Left cardiac atrium (tissue), 4 donors: Measurements from ENCODE around the gene STAG3. TPM values are rescaled to one million over a fixed set of nuclear protein-coding genes. Genes with fewer than 3 reads are reported as not detected.
"Not testable (repeated sequence)": the region's sequence is repeated elsewhere in the genome, so short reads cannot be mapped to it uniquely, and the experiment has no call there.

Experiments
- ATAC-seq, 2 donors: fragments of 200-7000 bp; cut with Tn5 transposase; one replicate each; pipeline ENCODE4 v1.9.1; 2020; ENCODE audit warnings: mild to moderate bottlenecking in 2 of 2, moderate library complexity in 2 of 2
- DNase-seq: peaks from one replicate; pipeline ENCODE4 v3.0.0-alpha.2; 2020
- intact Hi-C, 2 donors: fragments of 100-400 bp; cut with DNase I; formaldehyde crosslinking; loops; one replicate each; pipeline versions ENCODE4 v1.14.1 to v1.15.1; 2022 to 2023
- microRNA-seq, 2 donors: library from miRNA; unstranded; fragments of <30 nt; microRNA quantifications; one replicate each; pipeline ENCODE4 v1.2.0, GENCODE V29; 2020
- total RNA-seq, 2 donors: library from RNA; stranded (reverse); fragmentation: NEBNext Ultra II Directional; extraction: Animal tissue kit (Norgen Biotek cat#: 25700); gene quantifications; one replicate each; pipeline ENCODE4 v1.2.1, GENCODE V29; 2021
- donor health status: DM: no; HTN: yes; CAD: no.
- donor health status: DM: no; HTN: yes; CAD: no; lungs with severe emphysema.
- donor health status: DM: yes; HTN: yes; CAD: no.
- donor health status: Dilated cardiomyopathy.

The STAG3 gene
- total RNA-seq, 2 donors from 2014 or later, result 0.68 TPM; not detected in 1

DNA sequence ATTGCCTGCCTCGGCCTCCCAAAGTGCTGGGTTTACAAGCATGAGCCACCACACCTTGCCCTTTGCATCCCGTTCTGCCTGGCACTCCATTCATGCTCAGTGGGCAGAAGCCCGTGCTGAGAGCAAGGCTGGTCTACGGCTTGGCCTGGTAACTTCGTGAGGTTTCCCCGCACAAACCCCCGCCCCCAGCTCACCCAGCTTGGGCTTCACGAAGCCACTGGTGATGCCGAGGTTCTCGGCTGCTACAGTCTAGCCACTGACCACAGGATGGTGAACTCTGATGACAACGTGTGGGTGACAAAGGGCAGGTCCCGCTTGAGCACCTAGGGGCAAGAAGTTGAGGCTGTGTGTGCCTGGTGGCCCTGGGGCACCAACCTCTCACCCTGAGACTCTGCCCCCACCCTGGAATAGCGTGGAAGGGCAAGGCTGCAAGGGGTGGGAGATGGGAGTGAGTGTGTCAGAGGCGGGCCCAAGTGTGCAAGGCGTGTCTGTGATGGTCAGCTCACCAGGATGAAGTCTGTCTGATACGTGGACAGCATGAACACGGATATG is 45.7 kb downstream of the STAG3 start:
- DNase-seq, intact Hi-C loops, ATAC-seq: not testable (repeated sequence)

DNA sequence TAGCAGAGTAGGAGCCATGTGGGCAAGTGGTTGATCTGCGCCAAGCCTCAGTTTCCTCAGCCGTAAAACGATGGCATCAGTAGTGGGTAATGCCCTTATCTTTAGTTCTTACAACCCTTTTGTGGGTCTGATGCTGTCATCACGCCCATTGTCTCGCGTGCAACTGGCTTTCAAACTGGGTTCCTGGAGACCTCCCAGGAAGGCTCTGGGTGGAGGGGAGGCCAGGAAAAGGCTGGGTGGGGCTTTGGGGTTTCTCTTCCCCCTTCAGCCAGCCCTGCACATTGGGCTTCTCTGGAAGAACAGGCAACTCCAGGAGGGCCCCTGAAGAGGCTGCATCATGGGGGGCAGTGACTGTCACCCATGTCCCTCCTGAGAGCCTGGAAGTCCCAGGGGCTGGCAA is 47.2 kb downstream of the STAG3 start:
- DNase-seq, intact Hi-C loops, ATAC-seq: not testable (repeated sequence)

DNA sequence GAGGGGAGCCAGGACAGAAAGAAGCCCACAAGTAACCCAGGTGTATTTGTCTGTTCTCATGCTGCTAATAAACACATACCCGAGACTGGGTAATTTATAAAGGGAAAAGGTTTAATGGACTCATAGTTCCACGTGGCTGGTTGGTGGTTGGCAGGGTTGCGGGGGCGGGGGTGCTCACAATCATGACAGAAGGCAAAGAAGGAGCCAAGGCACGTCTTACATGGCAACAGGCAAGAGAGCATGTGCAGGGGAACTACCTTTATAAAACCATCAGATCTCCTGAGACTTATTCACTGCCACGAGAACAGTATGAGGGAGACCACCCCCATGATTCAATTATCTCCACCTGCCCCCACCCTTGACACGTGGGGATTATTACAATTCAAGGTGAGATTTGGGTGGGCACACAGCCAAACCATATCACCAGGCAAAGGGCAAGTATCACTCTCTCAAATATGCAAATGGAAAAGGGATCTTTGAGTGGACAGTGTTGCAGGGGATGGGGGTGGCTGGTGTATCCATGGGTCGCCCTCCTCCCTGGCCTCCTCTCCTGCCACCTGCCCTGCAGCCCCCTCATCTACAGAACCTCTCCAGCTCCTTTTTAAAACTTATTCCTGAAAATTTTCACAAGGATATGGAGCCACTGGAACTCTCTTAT is 57.1 kb downstream of the STAG3 start:
- intact Hi-C loops, result not testable (repeated sequence)

DNA sequence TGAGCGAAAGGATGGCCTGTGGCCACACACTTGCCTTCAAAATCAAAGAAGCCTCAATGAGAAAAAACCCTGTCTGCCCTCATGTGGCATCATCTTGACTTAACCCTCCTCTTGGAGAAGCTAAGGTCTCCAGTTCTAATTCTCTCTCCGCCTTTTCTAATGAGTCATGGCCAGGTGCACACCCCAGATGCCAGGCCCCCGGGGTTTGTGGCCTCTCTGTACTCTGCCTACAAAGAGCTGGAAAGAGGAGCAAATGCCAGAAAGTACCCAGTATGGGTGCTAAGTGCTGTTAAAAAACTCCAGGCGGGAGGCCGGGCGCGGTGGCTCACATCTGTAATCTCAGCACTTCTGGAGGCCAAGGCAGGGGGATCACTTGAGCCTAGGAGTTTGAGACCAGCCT is 62.3 kb downstream of the STAG3 start:
- DNase-seq, ATAC-seq, intact Hi-C loops: not testable (repeated sequence)

More for the DNA sequence above, 57.1 kb downstream of the STAG3 start:
- DNase-seq, ATAC-seq: not testable (repeated sequence)

DNA sequence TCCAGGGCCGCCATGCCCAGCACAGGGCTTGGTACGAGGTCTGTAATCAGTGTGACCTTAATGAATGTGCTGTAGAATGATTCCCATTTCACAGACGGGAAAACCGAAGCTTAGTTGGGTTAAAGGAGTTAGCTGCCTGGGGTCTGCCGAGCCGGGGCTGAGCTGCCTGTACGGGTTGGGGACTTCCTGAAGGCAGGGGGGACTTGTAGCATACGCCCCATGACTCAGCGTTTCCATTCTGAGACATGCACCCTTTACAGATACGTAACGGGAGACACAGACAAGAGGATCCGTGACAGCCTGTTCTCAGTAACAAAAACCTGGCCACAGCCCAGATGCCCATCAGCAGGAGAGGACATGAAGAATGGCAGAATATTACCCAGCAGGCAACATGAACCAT is 65.7 kb downstream of the STAG3 start:
- DNase-seq, intact Hi-C loops: not testable (repeated sequence)
- peak in 1 of 2 donors; percentile 54 for ATAC-seq

DNA sequence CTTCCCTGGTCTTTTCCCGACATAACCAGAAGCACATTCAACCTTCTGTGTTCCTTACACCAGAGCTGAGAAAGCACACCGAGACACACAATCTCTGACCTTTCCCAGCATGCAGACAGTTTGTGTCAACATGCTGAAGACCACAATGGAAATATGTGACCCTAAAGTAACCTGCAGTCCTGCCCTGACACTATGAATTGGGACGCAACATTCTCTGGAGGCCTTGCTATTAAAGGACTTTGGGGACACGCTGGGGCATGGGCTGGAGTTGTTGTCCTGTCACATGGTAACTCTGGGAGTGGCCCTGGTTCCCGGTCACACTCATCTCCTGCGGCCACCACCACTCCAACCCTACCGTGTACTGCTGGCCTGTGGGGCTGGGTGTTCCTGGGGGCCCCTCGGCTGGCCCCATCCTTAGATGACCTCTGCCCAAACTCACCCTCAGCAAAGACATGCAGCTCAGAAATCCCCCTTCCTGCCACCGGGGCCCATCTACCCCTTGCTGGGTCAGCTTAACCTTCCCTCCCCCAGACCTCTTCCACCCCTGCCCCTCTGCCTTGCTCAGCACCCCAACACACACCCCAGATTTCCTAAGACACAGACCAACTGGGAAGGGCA is 67.4 kb downstream of the STAG3 start:
- DNase-seq, intact Hi-C loops: not testable (repeated sequence)
- peak in 1 of 2 donors; percentile 22 for ATAC-seq

DNA sequence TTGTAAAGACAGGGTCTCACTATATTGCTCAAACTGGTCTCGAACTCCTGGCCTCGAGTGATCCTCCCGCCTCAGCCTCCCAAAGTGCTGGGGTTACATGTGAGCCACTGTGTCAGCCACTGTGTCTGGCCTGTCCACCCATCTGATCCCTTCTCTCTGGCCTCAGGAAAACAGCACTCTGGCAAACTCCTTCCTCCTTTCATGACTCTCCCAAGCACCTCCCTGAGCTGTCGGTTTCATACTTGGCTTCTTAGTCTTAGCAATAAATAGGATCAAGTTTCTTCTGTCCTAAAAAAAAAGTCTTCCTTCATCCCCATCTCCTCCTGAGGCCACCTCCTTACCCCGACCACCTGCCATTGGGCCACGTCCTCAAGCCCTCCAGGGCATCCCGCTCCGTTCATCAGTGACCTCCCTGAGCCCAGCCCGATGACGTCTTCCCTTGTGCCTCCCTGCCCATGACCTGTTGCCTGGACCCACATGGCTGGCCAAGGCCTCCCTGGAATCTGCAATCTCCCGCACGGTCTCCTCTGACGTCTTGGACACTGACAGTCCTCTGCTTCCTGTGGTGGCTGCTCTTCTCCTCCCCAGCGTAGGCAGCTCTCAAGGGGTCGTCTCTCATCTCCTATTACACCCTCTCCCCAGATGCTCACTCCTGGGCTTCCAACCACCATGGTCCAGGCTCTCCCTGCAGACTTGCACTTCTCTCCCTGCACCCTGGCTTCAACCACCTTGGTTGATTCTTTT is 68.6 kb downstream of the STAG3 start:
- DNase-seq, intact Hi-C loops: not testable (repeated sequence)
- ATAC-seq, result peak in 1 of 2 donors; percentile 21

DNA sequence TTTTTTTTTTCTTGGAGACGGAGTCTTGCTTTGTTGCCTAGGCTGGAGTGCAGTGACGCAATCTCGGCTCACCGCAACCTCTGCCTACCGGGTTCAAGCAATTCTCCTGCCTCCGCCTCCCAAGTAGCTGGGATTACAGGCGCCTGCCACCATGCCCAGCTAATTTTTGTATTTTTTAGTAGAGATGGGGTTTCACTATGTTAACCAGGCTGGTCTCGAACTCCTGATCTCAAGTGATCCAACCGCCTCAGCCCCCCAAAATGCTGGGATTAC is 69.1 kb downstream of the STAG3 start:
- intact Hi-C loops, ATAC-seq, DNase-seq: not testable (repeated sequence)

DNA sequence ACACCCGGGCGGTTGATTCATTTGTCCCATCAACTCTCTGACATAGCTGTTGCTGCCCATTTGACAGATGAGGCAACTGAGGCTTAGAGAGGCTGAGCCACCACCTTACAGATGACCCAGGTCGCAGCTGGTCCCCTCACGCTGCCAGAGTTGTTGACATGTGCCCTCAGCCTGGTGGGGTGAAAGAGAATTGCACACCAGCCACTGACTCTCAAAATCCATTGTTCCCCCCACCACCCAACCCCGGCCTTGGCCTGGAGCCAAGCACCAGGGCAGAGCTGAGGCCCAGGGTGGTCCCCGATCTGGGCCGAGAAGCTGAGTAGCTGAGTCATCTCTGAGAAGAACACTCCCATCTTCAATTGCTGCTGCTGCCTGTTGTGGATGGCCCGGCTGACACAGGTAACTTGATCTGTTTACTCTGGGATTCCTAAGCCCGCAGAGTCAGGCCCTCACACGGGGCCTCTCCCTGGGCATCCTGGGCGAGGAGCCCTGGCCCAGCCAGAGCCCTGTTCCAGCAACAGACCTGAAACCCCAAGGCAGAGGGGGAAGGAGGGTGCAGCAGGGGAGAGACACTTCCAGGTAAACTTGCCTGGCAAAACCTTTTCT is 69.5 kb downstream of the STAG3 start:
- ATAC-seq, result no peak
- intact Hi-C loops, result no loop called here
- no peak for DNase-seq

DNA sequence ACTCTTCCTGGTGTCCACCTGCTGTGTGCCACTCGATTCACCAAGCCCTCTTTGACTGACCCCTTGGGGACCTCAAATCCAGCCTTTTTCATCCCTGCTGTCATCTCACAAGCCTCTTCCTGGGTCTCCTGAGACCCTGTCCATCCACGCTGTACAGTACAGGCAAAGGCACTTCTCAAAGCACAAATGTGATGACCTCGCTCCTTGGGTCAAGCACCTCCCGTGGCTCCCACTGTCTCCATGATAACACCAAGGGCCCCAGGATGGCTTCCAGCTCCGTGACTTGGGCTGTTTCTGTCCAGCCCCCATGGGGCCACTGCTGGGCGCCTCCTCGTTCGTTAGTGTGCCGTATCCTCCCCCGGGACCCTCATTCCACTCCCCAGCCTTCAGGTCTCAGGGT is 70.8 kb downstream of the STAG3 start:
- DNase-seq (no peak), ATAC-seq (no peak)
- intact Hi-C loops, result no loop called here

DNA sequence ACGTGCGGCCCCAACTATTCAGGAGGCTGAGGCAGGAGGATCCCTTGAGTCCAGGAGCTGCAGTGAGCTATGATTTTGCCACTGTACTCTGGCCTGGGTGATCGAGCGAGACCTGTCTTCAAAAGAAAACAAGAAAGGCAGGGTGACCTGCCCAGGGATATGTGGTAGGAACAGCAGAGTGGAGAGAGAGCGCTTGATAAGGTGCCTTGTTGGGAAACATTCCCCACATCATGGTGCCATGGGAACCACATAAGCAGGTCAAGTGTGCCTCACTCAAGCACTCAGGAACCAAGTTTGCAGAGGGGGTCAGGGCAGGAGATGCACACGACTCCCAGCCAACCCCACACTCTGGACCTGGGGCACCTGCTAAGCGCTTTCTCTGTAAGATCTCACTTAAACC is 79.3 kb downstream of the STAG3 start:
- intact Hi-C loops, result no loop called here
- ATAC-seq (no peak), DNase-seq (no peak)

DNA sequence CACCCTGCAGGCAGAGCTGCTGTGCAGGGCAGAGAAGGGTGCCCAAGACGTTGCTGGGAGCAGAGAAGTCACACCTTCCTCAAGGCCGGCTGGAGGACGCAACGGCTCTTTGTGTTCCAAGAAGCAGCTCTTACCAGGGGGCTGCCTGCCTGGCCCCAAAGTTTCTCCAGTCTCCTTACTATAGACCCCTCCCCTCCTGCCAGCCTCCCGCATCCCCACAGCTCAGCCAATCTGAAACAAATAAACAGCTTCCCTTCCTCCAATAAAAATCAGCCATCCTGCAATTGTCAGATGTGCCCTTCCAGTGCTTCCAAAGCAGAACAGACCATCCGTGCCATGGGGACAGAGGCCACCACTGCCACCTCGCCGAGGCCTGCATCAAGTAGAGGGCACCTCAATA is 82.3 kb downstream of the STAG3 start:
- DNase-seq, intact Hi-C loops, ATAC-seq: not testable (repeated sequence)

DNA sequence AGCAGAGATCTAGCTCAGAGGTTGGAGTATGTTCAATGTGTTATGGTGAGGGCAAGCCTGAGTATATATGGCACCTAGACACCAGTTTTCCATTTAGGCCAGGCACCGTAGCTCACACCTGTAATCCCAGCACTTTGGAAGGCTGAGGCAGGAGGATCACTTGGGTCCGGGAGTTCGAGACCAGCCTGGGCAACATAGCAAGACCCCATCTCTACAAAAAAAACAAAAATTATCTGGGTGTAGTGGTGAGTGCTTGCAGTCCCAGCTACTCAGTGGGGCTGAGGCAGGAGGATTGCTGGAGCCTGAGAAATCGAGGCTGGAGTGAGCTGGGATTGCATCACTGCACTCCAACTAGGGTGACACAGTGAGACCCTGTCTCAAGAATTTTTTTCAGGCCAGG is 85.2 kb downstream of the STAG3 start:
- DNase-seq, intact Hi-C loops, ATAC-seq: not testable (repeated sequence)

Small RNA genes within 50 kb of the gene (microRNA-seq; reads per million reads assigned to microRNA genes)
- gene MIR4658, result 0 reads per million in 2 donors

Other genes starting within 250 kb of the STAG3 start
- gene GJC3, start 248.3 kb upstream of the STAG3 start, total RNA-seq, result under 1 TPM; 0.37 to 0.59 TPM
- 10 to 100 TPM; 36.2 to 91.1 TPM for gene AZGP1, start 201.9 kb upstream of the STAG3 start, total RNA-seq
- 10 to 100 TPM; 36.7 to 47.0 TPM for gene ZKSCAN1, start 162.3 kb upstream of the STAG3 start, total RNA-seq
- 1 to 10 TPM; 8.4 to 9.1 TPM for gene ZSCAN21, start 128.1 kb upstream of the STAG3 start, total RNA-seq
- 10 to 100 TPM; 14.6 to 17.3 TPM for gene ZNF3, start 96.2 kb upstream of the STAG3 start, total RNA-seq
- gene COPS6, start 88.9 kb upstream of the STAG3 start, total RNA-seq, result 100 to 1,000 TPM in 1 of 2 donors, 10 to 100 TPM in 1; 90.0 to 109 TPM
- gene MCM7, start 76.5 kb upstream of the STAG3 start, total RNA-seq, result 10 to 100 TPM; 17.7 to 31.7 TPM
- 10 to 100 TPM; 11.1 to 13.2 TPM for gene AP4M1, start 76.3 kb upstream of the STAG3 start, total RNA-seq
- 10 to 100 TPM; 29.1 to 30.6 TPM for gene TAF6, start 58.6 kb upstream of the STAG3 start, total RNA-seq
- gene CNPY4, start 58.3 kb upstream of the STAG3 start, total RNA-seq, result 10 to 100 TPM in 1 of 2 donors, 1 to 10 TPM in 1; 9.0 to 13.3 TPM
- 1 to 10 TPM; 2.7 TPM for gene MBLAC1, start 51.0 kb upstream of the STAG3 start, total RNA-seq
- gene LAMTOR4, start 29.0 kb upstream of the STAG3 start, total RNA-seq, result 100 to 1,000 TPM; 104 to 113 TPM
- gene TRAPPC14, start 19.2 kb upstream of the STAG3 start, total RNA-seq, result 10 to 100 TPM in 1 of 2 donors, 1 to 10 TPM in 1; 8.3 to 12.2 TPM
- 1 to 10 TPM; 2.2 to 3.4 TPM for gene GAL3ST4, start 9.3 kb upstream of the STAG3 start, total RNA-seq
- under 1 TPM; 0.58 to 0.85 TPM for gene GPC2, start 537 bp upstream of the STAG3 start, total RNA-seq
- under 1 TPM in 1 of 2 donors, not detected in 1; 0.94 TPM for gene PVRIG, start 42.0 kb downstream of the STAG3 start, total RNA-seq
- gene SPDYE3, start 129.8 kb downstream of the STAG3 start, total RNA-seq, result not detected
- 10 to 100 TPM; 11.6 to 12.5 TPM for gene PILRB, start 180.2 kb downstream of the STAG3 start, total RNA-seq
- 1 to 10 TPM; 3.7 to 6.5 TPM for gene PILRA, start 195.6 kb downstream of the STAG3 start, total RNA-seq